IMR-90 (cell line): ENCODE measurements around the gene KCNJ6.

Experiments
- CTCF ChIP-seq: conservative IDR thresholded peaks from 2 replicates; pipeline ENCODE4 v1.5.1; 2012; ENCODE audit warnings: mild to moderate bottlenecking, low read depth, low read length, improper control_type of control experiment
- MAZ ChIP-seq: IDR thresholded peaks from 2 replicates; pipeline ENCODE4 v1.6.1; 2012; ENCODE audit warnings: low read depth, mild to moderate bottlenecking, low read length, improper control_type of control experiment, moderate library complexity, borderline replicate concordance
- RAD21 ChIP-seq: IDR thresholded peaks from 2 replicates; pipeline ENCODE4 v1.6.1; 2012; ENCODE audit warnings: low read length, improper control_type of control experiment
- RCOR1 ChIP-seq: IDR thresholded peaks from 2 replicates; pipeline ENCODE4 v1.6.1; 2012; ENCODE audit warnings: mild to moderate bottlenecking, low read length, improper control_type of control experiment; ENCODE audit not compliant: insufficient replicate concordance
- SMC3 ChIP-seq: fragments of 150-350 bp; IDR thresholded peaks from 2 replicates; pipeline ENCODE4 v1.6.1; 2016; ENCODE audit warnings: low read depth, mild to moderate bottlenecking, antibody characterized with exemption, low read length, moderate library complexity

DNA sequence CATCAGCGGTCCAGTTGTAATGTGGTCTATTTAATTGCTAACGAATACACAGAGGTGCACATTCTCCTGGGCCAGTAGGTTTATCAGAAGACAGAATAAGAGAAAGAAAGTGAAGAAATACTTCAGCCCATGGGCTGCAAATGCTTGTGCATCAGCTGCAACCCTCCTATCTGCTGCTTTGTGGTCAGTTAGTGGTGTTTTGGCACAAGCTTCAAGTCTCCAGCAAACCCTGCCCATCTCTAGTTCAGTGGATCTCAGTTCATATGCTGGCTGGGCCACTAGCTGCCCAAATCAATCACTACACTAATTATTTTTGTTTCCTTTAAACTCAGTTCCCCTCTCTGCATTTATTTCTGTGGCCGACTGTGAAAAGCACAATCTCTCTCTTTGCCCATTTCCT, 124.2 kb downstream of the KCNJ6 start:
- TF ChIP-seq CTCF (no peak), MAZ (no peak), RAD21 (no peak), RCOR1 (no peak), SMC3 (no peak)
